ENCODE results near the gene PSMD11.

PSMD11 gene

GRCh38 chr17:32470405-32471167, 26.3 kb downstream of the PSMD11 start:
- DNase-seq, result no peak

- no peak for DNase-seq
These were observed 27.3 kb downstream of the PSMD11 start for GRCh38 chr17:32471652-32472051.

- DNase-seq, result no peak
These were observed 30.9 kb downstream of the PSMD11 start for GRCh38 chr17:32475258-32475657.

- DNase-seq, result no peak
These were observed 32.9 kb downstream of the PSMD11 start for GRCh38 chr17:32477220-32477619.

- no peak for DNase-seq
These were observed 34.8 kb downstream of the PSMD11 start for GRCh38 chr17:32479074-32479617.

- DNase-seq, result no peak
These were observed 36.9 kb downstream of the PSMD11 start for GRCh38 chr17:32481193-32481592.

GRCh38 chr17:32482568-32483320, 38.4 kb downstream of the PSMD11 start:
- DNase-seq, result no peak

- DNase-seq, result no peak
These were observed 39.2 kb downstream of the PSMD11 start for GRCh38 chr17:32483451-32484019.

GRCh38 chr17:32484041-32484461, 39.7 kb downstream of the PSMD11 start:
- no peak for DNase-seq

GRCh38 chr17:32484628-32485027, 40.3 kb downstream of the PSMD11 start:
- DNase-seq, result no peak

- no peak for DNase-seq
These were observed 41.2 kb downstream of the PSMD11 start for GRCh38 chr17:32485261-32486110.

- no peak for DNase-seq
These were observed 41.9 kb downstream of the PSMD11 start for GRCh38 chr17:32486111-32486700.

GRCh38 chr17:32486701-32487472, 42.6 kb downstream of the PSMD11 start, which contains the start of gene CDK5R1:
TSS of gene CDK5R1 (plus strand) at chr17:32486993. CDS start at chr17:32487621, 628 bp downstream.
- DNase-seq, result no peak

GRCh38 chr17:32487473-32488176, 43.3 kb downstream of the PSMD11 start:
- DNase-seq, result no peak

- DNase-seq, result no peak
These were observed 43.9 kb downstream of the PSMD11 start for GRCh38 chr17:32488177-32488542.

- DNase-seq, result no peak
These were observed 44.4 kb downstream of the PSMD11 start for GRCh38 chr17:32488604-32489180.

- no peak for DNase-seq
These were observed 45.2 kb downstream of the PSMD11 start for GRCh38 chr17:32489320-32490100.

- no peak for DNase-seq
These were observed 45.8 kb downstream of the PSMD11 start for GRCh38 chr17:32490101-32490482.
